Loucy (cell line): ENCODE results near the gene CTRB1.

Experiments
- H2AFZ ChIP-seq: fragments of 200-600 bp; sonication (generic); 2 replicates; pipeline ENCODE4 v1.6.0; 2016; ENCODE audit warnings: antibody characterized with exemption, mild to moderate bottlenecking, low read length, moderate library complexity
- H3F3A ChIP-seq: fragments of 200-600 bp; 2 replicates; pipeline ENCODE4 v1.6.0; 2016; ENCODE audit warnings: antibody characterized with exemption, low read depth, mild to moderate bottlenecking
- H3K27me3 ChIP-seq: fragments of 200-600 bp; sonication (generic); 2 replicates; pipeline ENCODE4 v1.6.1; 2014; ENCODE audit warnings: low read length, mild to moderate bottlenecking; ENCODE audit not compliant: insufficient read depth, poor library complexity, severe bottlenecking
- H3K36me3 ChIP-seq: fragments of 200-600 bp; sonication (generic); 2 replicates; pipeline ENCODE4 v1.6.1; 2016; ENCODE audit warnings: low read length; ENCODE audit not compliant: insufficient read depth
- H3K4me1 ChIP-seq: fragments of 200-600 bp; sonication (generic); 2 replicates; pipeline ENCODE4 v1.5.1; 2014; ENCODE audit warnings: low read length, mild to moderate bottlenecking; ENCODE audit not compliant: insufficient read depth, poor library complexity, severe bottlenecking
- H3K4me2 ChIP-seq: fragments of 200-600 bp; sonication (generic); 2 replicates; pipeline ENCODE4 v1.6.0; 2014; ENCODE audit warnings: antibody characterized with exemption, low read length, low read depth, mild to moderate bottlenecking; ENCODE audit not compliant: poor library complexity, severe bottlenecking
- H3K4me3 ChIP-seq: fragments of 200-600 bp; sonication (generic); 2 replicates; pipeline ENCODE4 v1.5.1; 2014; ENCODE audit warnings: low read length, mild to moderate bottlenecking, mixed read lengths; ENCODE audit not compliant: poor library complexity, severe bottlenecking
- H3K79me2 ChIP-seq: fragments of 200-600 bp; sonication (generic); 2 replicates; pipeline ENCODE4 v1.6.1; 2014; ENCODE audit warnings: low read length; ENCODE audit not compliant: insufficient read depth
- H3K9ac ChIP-seq: fragments of 200-600 bp; sonication (generic); 2 replicates; pipeline ENCODE4 v1.6.0; 2014; ENCODE audit warnings: mild to moderate bottlenecking, low read depth, low read length, moderate library complexity; ENCODE audit not compliant: poor library complexity, severe bottlenecking
- H3K9me2 ChIP-seq: fragments of 200-600 bp; sonication (generic); replicated peaks from 2 replicates; pipeline ENCODE4 v1.6.1; 2016; ENCODE audit warnings: low read depth, low read length, mixed read lengths
- H3K9me3 ChIP-seq: fragments of 200-600 bp; sonication (generic); 2 replicates; pipeline ENCODE4 v1.6.1; 2014; ENCODE audit warnings: mild to moderate bottlenecking, antibody characterized with exemption, low read length, low read depth; ENCODE audit not compliant: insufficient read depth
- H4K20me1 ChIP-seq: fragments of 200-600 bp; sonication (generic); 2 replicates; pipeline ENCODE4 v1.6.0; 2014; ENCODE audit warnings: antibody characterized with exemption, low read length, mild to moderate bottlenecking; ENCODE audit not compliant: insufficient read depth, poor library complexity, severe bottlenecking
- CTCF ChIP-seq: fragments of 200-600 bp; sonication (generic); conservative IDR thresholded peaks from 2 replicates; pipeline ENCODE4 v1.5.1; 2014; ENCODE audit warnings: mild to moderate bottlenecking, antibody characterized with exemption, low read length
- EZH2phosphoT487 ChIP-seq: fragments of 200-600 bp; IDR thresholded peaks from 2 replicates; pipeline ENCODE4 v1.6.1; 2018; ENCODE audit warnings: antibody characterized with exemption, mild to moderate bottlenecking, moderate library complexity, borderline replicate concordance

CTRB1 gene

GRCh38 chr16:75181630-75182029 lies 37.2 kb upstream of the CTRB1 start:
- H3K9ac ChIP-seq, result no peak overlapping the region
- no peaks in the 10 kb centered on the region for H3F3A ChIP-seq
- no peak overlapping the region for H2AFZ ChIP-seq
- no peaks in the 10 kb centered on the region for H3K27me3 ChIP-seq
- H3K4me1 ChIP-seq, result no peaks in the 10 kb centered on the region
- H3K36me3 ChIP-seq, result no peaks in the 10 kb centered on the region
- no peaks in the 10 kb centered on the region for H4K20me1 ChIP-seq
- H3K4me3 ChIP-seq, result no peak overlapping the region
- H3K9me3 ChIP-seq, result no peaks in the 10 kb centered on the region; the same call in 1 of the 2 replicates
- H3K9me2 ChIP-seq, result no peaks in the 10 kb centered on the region
- no peak overlapping the region for H3K4me2 ChIP-seq
- no peaks in the 10 kb centered on the region for H3K79me2 ChIP-seq
- TF ChIP-seq CTCF, result no peak
- TF ChIP-seq EZH2phosphoT487, result no peak

GRCh38 chr16:75188832-75189477 lies 29.8 kb upstream of the CTRB1 start:
- Histone ChIP-seq H2AFZ (no peak overlapping the region), H3K36me3 (no peaks in the 10 kb centered on the region), H3K4me2 (no peak overlapping the region), H4K20me1 (no peaks in the 10 kb centered on the region), H3K9me2 (no peaks in the 10 kb centered on the region), H3K9me3 (no peaks in the 10 kb centered on the region), H3K4me3 (no peak overlapping the region), H3K4me1 (no peaks in the 10 kb centered on the region), H3F3A (no peaks in the 10 kb centered on the region), H3K9ac (no peak overlapping the region), H3K27me3 (no peaks in the 10 kb centered on the region), H3K79me2 (no peaks in the 10 kb centered on the region)
- TF ChIP-seq CTCF (no peak), EZH2phosphoT487 (no peak)

- TF ChIP-seq EZH2phosphoT487 (no peak), CTCF (no peak)
- Histone ChIP-seq H3K27me3 (no peaks in the 10 kb centered on the region), H3K4me1 (no peaks in the 10 kb centered on the region), H3F3A (no peaks in the 10 kb centered on the region), H3K9me3 (no peaks in the 10 kb centered on the region), H3K9ac (no peak overlapping the region), H2AFZ (no peak overlapping the region), H3K4me2 (no peak overlapping the region), H3K4me3 (no peak overlapping the region), H3K36me3 (no peaks in the 10 kb centered on the region), H3K9me2 (no peaks in the 10 kb centered on the region), H4K20me1 (no peaks in the 10 kb centered on the region), H3K79me2 (no peaks in the 10 kb centered on the region)
Measured at GRCh38 chr16:75189638-75190245, 29.0 kb upstream of the CTRB1 start.
